Vagina (tissue), 2 donors: Measurements from ENCODE around the gene MED8. TPM values are rescaled to one million over a fixed set of nuclear protein-coding genes. Genes with fewer than 3 reads are reported as not detected.

Experiments used
- DNase-seq, 2 donors: peaks; one replicate each; pipeline ENCODE4 v3.0.0-alpha.2; 2017; ENCODE audit errors: extremely low spot score in 2 of 2
- H3K27ac ChIP-seq: fragments of 200-600 bp; sonication (generic); one replicate; pipeline ENCODE4 v1.5.1; 2019
- H3K27me3 ChIP-seq: fragments of 200-600 bp; sonication (generic); one replicate; pipeline ENCODE4 v1.5.1; 2019
- H3K36me3 ChIP-seq, 2 donors: fragments of 200-600 bp; sonication (generic); one replicate each; pipeline ENCODE4 v1.5.1; 2017 to 2019
- H3K4me1 ChIP-seq: fragments of 200-600 bp; sonication (generic); one replicate; pipeline ENCODE4 v1.5.1; 2019
- H3K4me3 ChIP-seq, 2 donors: fragments of 200-600 bp; sonication (generic); 1 replicate in 1 of 2; 2 replicates in 1 of 2; pipeline ENCODE4 v1.5.1; 2016 to 2019
- H3K9me3 ChIP-seq: fragments of 200-600 bp; sonication (generic); one replicate; pipeline ENCODE4 v1.5.1; 2019
- POLR2A ChIP-seq, 2 donors: fragments of 450-650 bp; IDR thresholded peaks; one replicate each; pipeline ENCODE4 v1.6.1; 2017; ENCODE audit warnings: antibody characterized with exemption in 2 of 2, mild to moderate bottlenecking in 2 of 2, moderate library complexity in 2 of 2
- POLR2AphosphoS5 ChIP-seq, 2 donors: sonication (generic); formaldehyde crosslinking; IDR thresholded peaks; one replicate each; pipeline ENCODE4 v1.9.0; 2017; ENCODE audit warnings: antibody characterized with exemption in 2 of 2, mild to moderate bottlenecking in 2 of 2, low read depth in 1 of 2; ENCODE audit not compliant: insufficient read depth in 1 of 2
- intact Hi-C: fragments of 100-400 bp; cut with DNase I; formaldehyde crosslinking; loops from one replicate; pipeline ENCODE4 v1.15.1; 2023
- total RNA-seq: library from RNA; depleted of rRNA; stranded (reverse); fragments of >200 nt; gene quantifications from one replicate; pipeline ENCODE4 v1.2.3, GENCODE V29; 2016
- TF ChIP-seq, protein P1 (sequence below), 3 experiments: fragments of 450-650 bp in 2 of 3; fragments of 200-600 bp in 1 of 3; sonication (generic) in 1 of 3; IDR thresholded peaks; one replicate each; pipeline ENCODE4 v1.5.1; 2017 to 2019; ENCODE audit warnings: antibody characterized with exemption in 3 of 3, mild to moderate bottlenecking in 2 of 3, moderate library complexity in 2 of 3

MED8 gene
- total RNA-seq, 1 donor from 2014 or later, result 33.6 TPM

DNA sequence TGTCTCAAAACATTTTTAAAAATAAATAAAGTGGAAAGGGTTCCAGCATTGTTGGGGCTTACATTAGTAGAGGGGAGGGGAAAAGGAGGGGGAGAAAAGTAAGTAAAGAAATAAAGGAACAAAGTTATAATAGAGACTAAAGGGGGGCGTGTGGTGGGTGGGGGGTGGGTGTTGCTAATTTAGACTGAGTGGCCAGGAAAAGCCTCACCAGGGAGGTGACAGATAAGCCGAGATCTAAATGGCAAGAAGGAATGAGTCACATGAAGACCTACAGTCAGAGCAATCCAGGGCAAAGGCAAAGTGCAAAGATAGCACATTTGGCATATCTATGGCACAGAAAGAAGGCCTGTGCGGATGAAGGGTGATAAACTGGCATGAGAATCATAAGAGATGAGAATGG is 44.5 kb downstream of the MED8 start:
- no peaks in the 10 kb centered on the region for H3K36me3 ChIP-seq
- H3K27ac ChIP-seq, result no peak overlapping the region
- DNase-seq, result no peak
- intact Hi-C loops, result no loop called here
- TF ChIP-seq POLR2AphosphoS5 (IDR thresholded peaks at IDR 0.05; ENCODE audit: insufficient read depth in 1 of 2, low read depth in 1 of 2) (no peak), POLR2A (IDR thresholded peaks at IDR 0.05) (no peak)
- TF ChIP-seq, protein P1, sequence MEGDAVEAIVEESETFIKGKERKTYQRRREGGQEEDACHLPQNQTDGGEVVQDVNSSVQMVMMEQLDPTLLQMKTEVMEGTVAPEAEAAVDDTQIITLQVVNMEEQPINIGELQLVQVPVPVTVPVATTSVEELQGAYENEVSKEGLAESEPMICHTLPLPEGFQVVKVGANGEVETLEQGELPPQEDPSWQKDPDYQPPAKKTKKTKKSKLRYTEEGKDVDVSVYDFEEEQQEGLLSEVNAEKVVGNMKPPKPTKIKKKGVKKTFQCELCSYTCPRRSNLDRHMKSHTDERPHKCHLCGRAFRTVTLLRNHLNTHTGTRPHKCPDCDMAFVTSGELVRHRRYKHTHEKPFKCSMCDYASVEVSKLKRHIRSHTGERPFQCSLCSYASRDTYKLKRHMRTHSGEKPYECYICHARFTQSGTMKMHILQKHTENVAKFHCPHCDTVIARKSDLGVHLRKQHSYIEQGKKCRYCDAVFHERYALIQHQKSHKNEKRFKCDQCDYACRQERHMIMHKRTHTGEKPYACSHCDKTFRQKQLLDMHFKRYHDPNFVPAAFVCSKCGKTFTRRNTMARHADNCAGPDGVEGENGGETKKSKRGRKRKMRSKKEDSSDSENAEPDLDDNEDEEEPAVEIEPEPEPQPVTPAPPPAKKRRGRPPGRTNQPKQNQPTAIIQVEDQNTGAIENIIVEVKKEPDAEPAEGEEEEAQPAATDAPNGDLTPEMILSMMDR (IDR thresholded peaks at IDR 0.05), result no peak
- no peaks in the 10 kb centered on the region for H3K9me3 ChIP-seq
- H3K27me3 ChIP-seq, result no peaks in the 10 kb centered on the region
- H3K4me1 ChIP-seq, result peaks cover 18% of the 10 kb centered on the region
- no peak overlapping the region for H3K4me3 ChIP-seq

GRCh38 chr1:43344267-43344850 is 45.2 kb downstream of the MED8 start:
- no peak for DNase-seq
- H3K27ac ChIP-seq, result no peak overlapping the region
- no peaks in the 10 kb centered on the region for H3K36me3 ChIP-seq
- intact Hi-C loops, result no loop called here
- H3K4me1 ChIP-seq, result peaks cover 12% of the 10 kb centered on the region
- no peak overlapping the region for H3K4me3 ChIP-seq
- TF ChIP-seq POLR2A (IDR thresholded peaks at IDR 0.05) (no peak), POLR2AphosphoS5 (IDR thresholded peaks at IDR 0.05; ENCODE audit: insufficient read depth in 1 of 2, low read depth in 1 of 2) (no peak)
- TF ChIP-seq, protein P1 (IDR thresholded peaks at IDR 0.05), result no peak
- H3K27me3 ChIP-seq, result no peaks in the 10 kb centered on the region
- no peaks in the 10 kb centered on the region for H3K9me3 ChIP-seq

GRCh38 chr1:43340559-43340958 is 49.0 kb downstream of the MED8 start:
- no peak overlapping the region for H3K4me3 ChIP-seq
- intact Hi-C loops, result no loop called here

DNA sequence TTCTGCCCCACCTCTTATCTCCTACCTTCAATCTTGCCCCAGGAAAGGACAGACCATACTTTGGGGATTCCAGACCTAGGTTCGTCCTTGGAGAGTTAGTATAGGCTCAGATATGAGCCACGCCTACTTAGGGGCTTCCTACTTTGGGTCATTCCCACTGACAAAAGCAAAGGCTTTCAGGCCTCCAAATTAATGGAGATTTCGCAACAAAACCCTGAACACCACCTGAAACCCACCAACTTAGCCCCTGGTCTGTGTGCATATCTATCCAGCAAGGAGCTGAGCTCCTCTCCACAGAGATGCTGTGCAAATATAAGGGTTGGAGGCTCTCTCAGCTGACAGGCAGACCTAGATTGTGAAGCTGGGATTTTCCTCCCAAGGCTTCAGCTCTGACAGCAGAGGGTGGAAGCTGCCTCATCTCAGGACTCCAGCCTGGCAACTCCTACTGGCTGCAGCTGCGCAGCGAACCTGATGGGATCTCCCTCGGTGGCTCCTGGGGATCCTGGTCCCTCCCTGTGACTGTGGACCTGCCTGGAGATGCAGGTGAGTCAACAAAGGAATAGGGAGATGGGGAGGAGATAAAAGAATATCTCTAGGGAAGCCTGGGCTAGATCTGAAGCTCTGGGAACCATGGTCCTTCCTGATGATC is 49.9 kb downstream of the MED8 start:
- intact Hi-C loops, result no loop called here
- H3K4me3 ChIP-seq, result no peak overlapping the region
- TF ChIP-seq POLR2A (IDR thresholded peaks at IDR 0.05), result no peak
- TF ChIP-seq POLR2AphosphoS5 (IDR thresholded peaks at IDR 0.05; ENCODE audit: insufficient read depth in 1 of 2, low read depth in 1 of 2), result no peak
- TF ChIP-seq, protein P1 (IDR thresholded peaks at IDR 0.05), result no peak

More at GRCh38 chr1:43340559-43340958, 49.0 kb downstream of the MED8 start:
- TF ChIP-seq, protein P1 (IDR thresholded peaks at IDR 0.05), result no peak
- no peak for TF ChIP-seq POLR2AphosphoS5 (IDR thresholded peaks at IDR 0.05; ENCODE audit: insufficient read depth in 1 of 2, low read depth in 1 of 2)
- Histone ChIP-seq H3K4me1 (no peaks in the 10 kb centered on the region), H3K36me3 (no peaks in the 10 kb centered on the region), H3K27me3 (no peaks in the 10 kb centered on the region), H3K9me3 (no peaks in the 10 kb centered on the region), H3K27ac (no peak overlapping the region)
- DNase-seq, result no peak

GRCh38 chr1:43338001-43338400 is 51.6 kb downstream of the MED8 start:
- no peaks in the 10 kb centered on the region for H3K9me3 ChIP-seq
- TF ChIP-seq, protein P1 (IDR thresholded peaks at IDR 0.05), result no peak
- TF ChIP-seq POLR2AphosphoS5 (IDR thresholded peaks at IDR 0.05; ENCODE audit: insufficient read depth in 1 of 2, low read depth in 1 of 2) (no peak), POLR2A (IDR thresholded peaks at IDR 0.05) (no peak)
- no peak overlapping the region for H3K27ac ChIP-seq
- intact Hi-C loops, result no loop called here
- H3K27me3 ChIP-seq, result no peaks in the 10 kb centered on the region
- no peaks in the 10 kb centered on the region for H3K36me3 ChIP-seq
- H3K4me1 ChIP-seq, result no peaks in the 10 kb centered on the region
- no peak for DNase-seq
- no peak overlapping the region for H3K4me3 ChIP-seq

More for the DNA sequence above, 49.9 kb downstream of the MED8 start:
- H3K27me3 ChIP-seq, result no peaks in the 10 kb centered on the region
- DNase-seq, result no peak
- no peaks in the 10 kb centered on the region for H3K36me3 ChIP-seq
- H3K27ac ChIP-seq, result no peak overlapping the region
- H3K9me3 ChIP-seq, result no peaks in the 10 kb centered on the region
- H3K4me1 ChIP-seq, result no peaks in the 10 kb centered on the region
